ENCODE data around the gene RNASET2. TPM values are rescaled to one million over a fixed set of nuclear protein-coding genes. Genes with fewer than 3 reads are reported as not detected.

The RNASET2 gene
- total RNA-seq, 1 donor from 2014 or later: 13.4 TPM

- TF ChIP-seq CTCF (IDR thresholded peaks at IDR 0.05; ENCODE audit: borderline replicate concordance): no peak
- H3K36me3 ChIP-seq: no peaks in the 10 kb centered on the region
- H3K9me3 ChIP-seq (replicated peaks): no peaks in the 10 kb centered on the region
- no peak overlapping the region for H3K4me3 ChIP-seq
- no peaks in the 10 kb centered on the region for H3K4me1 ChIP-seq
- no peak overlapping the region for H3K27ac ChIP-seq (replicated peaks)
- intact Hi-C loops (cut with micrococcal nuclease): loop anchor here (10.0 kb wide), 1 partner anchor 204 kb away; no protein-coding TSS in a partner anchor
- no peaks in the 10 kb centered on the region for H3K27me3 ChIP-seq (ENCODE audit: low read depth)
- DNase-seq: no peak
These were observed 32.4 kb upstream of the RNASET2 start for GRCh38 chr6:166988674-166989201.

- Histone ChIP-seq H3K27ac (replicated peaks) (no peak overlapping the region), H3K36me3 (no peaks in the 10 kb centered on the region), H3K27me3 (ENCODE audit: low read depth) (no peaks in the 10 kb centered on the region), H3K4me3 (no peak overlapping the region), H3K4me1 (no peaks in the 10 kb centered on the region), H3K9me3 (replicated peaks) (no peaks in the 10 kb centered on the region)
- TF ChIP-seq CTCF (IDR thresholded peaks at IDR 0.05; ENCODE audit: borderline replicate concordance): no peak
- DNase-seq: no peak
- intact Hi-C loops (cut with micrococcal nuclease): loop anchor here (10.0 kb wide), 1 partner anchor 203 kb away; no protein-coding TSS in a partner anchor
These were observed 31.6 kb upstream of the RNASET2 start for GRCh38 chr6:166987930-166988329.

GRCh38 chr6:166987448-166987847 is 31.1 kb upstream of the RNASET2 start:
- intact Hi-C loops (cut with micrococcal nuclease): loop anchor here (10.0 kb wide), 1 partner anchor 203 kb away; no protein-coding TSS in a partner anchor
- no peak for TF ChIP-seq CTCF (IDR thresholded peaks at IDR 0.05; ENCODE audit: borderline replicate concordance)
- no peak overlapping the region for H3K4me3 ChIP-seq

GRCh38 chr6:166980738-166981137 is 24.4 kb upstream of the RNASET2 start:
- no peaks in the 10 kb centered on the region for H3K36me3 ChIP-seq
- H3K27me3 ChIP-seq (ENCODE audit: low read depth): no peaks in the 10 kb centered on the region
- intact Hi-C loops (cut with micrococcal nuclease): loop anchor here (10.0 kb wide), 1 partner anchor 196 kb away; no protein-coding TSS in a partner anchor
- no peaks in the 10 kb centered on the region for H3K9me3 ChIP-seq (replicated peaks)
- DNase-seq: no peak
- H3K4me1 ChIP-seq: no peaks in the 10 kb centered on the region
- no peak overlapping the region for H3K27ac ChIP-seq (replicated peaks)
- no peak for TF ChIP-seq CTCF (IDR thresholded peaks at IDR 0.05; ENCODE audit: borderline replicate concordance)
- no peak overlapping the region for H3K4me3 ChIP-seq

More at GRCh38 chr6:166987448-166987847, 31.1 kb upstream of the RNASET2 start:
- Histone ChIP-seq H3K9me3 (replicated peaks) (no peaks in the 10 kb centered on the region), H3K36me3 (no peaks in the 10 kb centered on the region), H3K27me3 (ENCODE audit: low read depth) (no peaks in the 10 kb centered on the region), H3K4me1 (no peaks in the 10 kb centered on the region), H3K27ac (replicated peaks) (no peak overlapping the region)
- no peak for DNase-seq

- no peaks in the 10 kb centered on the region for H3K4me1 ChIP-seq
- no peak for DNase-seq
- no peak for TF ChIP-seq CTCF (IDR thresholded peaks at IDR 0.05; ENCODE audit: borderline replicate concordance)
- intact Hi-C loops (cut with micrococcal nuclease): no loop called here
- H3K27me3 ChIP-seq (ENCODE audit: low read depth): no peaks in the 10 kb centered on the region
- no peak overlapping the region for H3K4me3 ChIP-seq
- no peaks in the 10 kb centered on the region for H3K36me3 ChIP-seq
- no peaks in the 10 kb centered on the region for H3K9me3 ChIP-seq (replicated peaks)
- H3K27ac ChIP-seq (replicated peaks): no peak overlapping the region
These were observed 21.5 kb upstream of the RNASET2 start for GRCh38 chr6:166977621-166978525.
